ENCODE data around the gene AOC3.
"Not testable (repeated sequence)": the region's sequence is repeated elsewhere in the genome, so short reads cannot be mapped to it uniquely, and the experiment has no call there.

The AOC3 gene

GRCh38 chr17:42878123-42878880 lies 27.3 kb downstream of the AOC3 start:
- Mint-ChIP-seq H3K27ac (ENCODE audit: low read depth) (no peak overlapping the region), H3K4me1 (no peaks in the 10 kb centered on the region), H3K27me3 (peaks cover 51% of the 10 kb centered on the region), H3K4me3 (no peak overlapping the region), H3K36me3 (ENCODE audit: insufficient read depth) (no peaks in the 10 kb centered on the region), H3K9me3 (no peaks in the 10 kb centered on the region)
- DNase-seq (ENCODE audit: low spot score in 2 of 2) (no peak), ATAC-seq (replicated peaks; ENCODE audit: extremely low read depth, poor library complexity, severe bottlenecking) (no peak)

GRCh38 chr17:42878924-42879595 lies 28.1 kb downstream of the AOC3 start:
- Mint-ChIP-seq H3K27ac (ENCODE audit: low read depth) (no peak overlapping the region), H3K9me3 (no peaks in the 10 kb centered on the region), H3K36me3 (ENCODE audit: insufficient read depth) (no peaks in the 10 kb centered on the region), H3K27me3 (peaks cover 47% of the 10 kb centered on the region), H3K4me3 (no peak overlapping the region), H3K4me1 (no peaks in the 10 kb centered on the region)
- DNase-seq (ENCODE audit: low spot score in 2 of 2): no peak
- no peak for ATAC-seq (replicated peaks; ENCODE audit: extremely low read depth, poor library complexity, severe bottlenecking)

DNA sequence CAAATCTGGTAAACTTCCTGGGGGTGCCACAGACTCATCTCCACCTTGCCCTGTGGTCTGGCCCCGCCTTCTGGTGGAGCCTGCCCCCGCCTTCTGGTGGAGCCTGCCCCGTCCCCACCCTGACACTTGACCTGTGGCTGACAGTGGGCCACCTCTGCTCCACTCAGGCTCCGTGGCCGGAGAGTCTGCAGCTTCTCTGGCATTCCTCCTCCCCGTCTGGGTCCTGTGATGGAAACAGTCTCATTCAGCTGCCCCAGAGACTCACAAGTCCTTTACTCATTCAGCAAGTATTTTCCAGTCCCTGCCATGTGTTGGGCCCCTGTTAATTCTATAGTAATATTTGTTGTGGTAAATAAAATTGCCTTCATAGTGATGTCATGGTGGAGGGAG lies 28.6 kb downstream of the AOC3 start:
- Mint-ChIP-seq H3K27me3 (peaks cover 41% of the 10 kb centered on the region), H3K9me3 (no peaks in the 10 kb centered on the region), H3K36me3 (ENCODE audit: insufficient read depth) (no peaks in the 10 kb centered on the region), H3K4me3 (no peak overlapping the region), H3K27ac (ENCODE audit: low read depth) (no peak overlapping the region), H3K4me1 (no peaks in the 10 kb centered on the region)
- no peak for DNase-seq (ENCODE audit: low spot score in 2 of 2)
- ATAC-seq (replicated peaks; ENCODE audit: extremely low read depth, poor library complexity, severe bottlenecking): no peak

DNA sequence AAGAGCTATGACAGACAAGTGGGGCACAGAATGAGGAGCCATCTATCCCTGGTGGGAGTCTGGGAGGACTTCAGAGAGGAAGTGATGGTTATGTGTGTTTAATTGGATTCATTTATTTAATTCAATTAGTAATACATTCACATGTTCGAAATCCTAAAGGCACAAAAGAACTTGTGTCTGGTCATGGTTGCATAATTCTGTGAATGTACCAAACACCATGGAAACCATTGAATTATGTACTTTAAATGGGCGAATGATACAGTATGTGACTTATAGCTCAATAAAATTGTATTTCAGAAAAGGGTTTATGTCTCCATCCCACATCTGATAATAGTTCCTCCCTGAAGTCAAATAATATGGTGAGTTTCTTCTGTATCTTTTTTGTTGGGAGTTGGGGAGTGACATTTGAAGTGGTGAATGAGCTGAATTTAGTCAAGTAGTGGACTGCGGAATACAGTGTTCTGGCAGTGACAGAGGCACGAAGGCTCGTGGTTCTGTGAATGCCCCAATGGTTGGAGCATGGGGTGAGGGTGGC lies 29.8 kb downstream of the AOC3 start:
- peaks cover 40% of the 10 kb centered on the region for H3K27me3 Mint-ChIP-seq
- no peaks in the 10 kb centered on the region for H3K9me3 Mint-ChIP-seq
- no peak overlapping the region for H3K4me3 Mint-ChIP-seq
- H3K4me1 Mint-ChIP-seq: no peaks in the 10 kb centered on the region
- ATAC-seq (replicated peaks; ENCODE audit: extremely low read depth, poor library complexity, severe bottlenecking): no peak
- no peak overlapping the region for H3K27ac Mint-ChIP-seq (ENCODE audit: low read depth)
- DNase-seq (ENCODE audit: low spot score in 2 of 2): no peak
- H3K36me3 Mint-ChIP-seq (ENCODE audit: insufficient read depth): no peaks in the 10 kb centered on the region

GRCh38 chr17:42881706-42882105 lies 30.7 kb downstream of the AOC3 start:
- H3K9me3 Mint-ChIP-seq; DNase-seq (ENCODE audit: low spot score in 2 of 2); H3K4me1 Mint-ChIP-seq; H3K4me3 Mint-ChIP-seq; H3K36me3 Mint-ChIP-seq (ENCODE audit: insufficient read depth); ATAC-seq (replicated peaks; ENCODE audit: extremely low read depth, poor library complexity, severe bottlenecking); H3K27ac Mint-ChIP-seq (ENCODE audit: low read depth): not testable (repeated sequence)
- H3K27me3 Mint-ChIP-seq: peaks cover 40% of the 10 kb centered on the region

DNA sequence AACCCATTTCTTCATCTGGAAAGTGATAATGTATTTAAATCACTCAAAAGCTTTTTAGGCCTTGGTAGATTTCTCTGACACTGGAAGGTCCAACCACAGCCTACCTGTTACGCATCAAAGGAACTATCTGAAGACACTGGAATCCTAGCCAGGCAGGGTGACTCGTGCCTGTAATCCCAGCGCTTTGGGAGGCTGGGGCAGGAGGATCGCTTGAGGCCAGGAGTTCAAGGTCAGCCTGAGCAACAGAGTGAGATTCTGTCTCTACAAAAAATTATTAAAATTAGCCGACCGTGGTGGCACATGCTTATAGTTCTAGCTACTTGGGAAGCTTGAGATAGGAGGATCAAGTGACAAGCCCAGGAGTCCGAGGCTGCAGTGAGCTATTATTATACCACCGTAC lies 31.2 kb downstream of the AOC3 start:
- no peaks in the 10 kb centered on the region for H3K36me3 Mint-ChIP-seq (ENCODE audit: insufficient read depth)
- DNase-seq (ENCODE audit: low spot score in 2 of 2) (no peak), ATAC-seq (replicated peaks; ENCODE audit: extremely low read depth, poor library complexity, severe bottlenecking) (no peak)
- no peak overlapping the region for H3K27ac Mint-ChIP-seq (ENCODE audit: low read depth)
- H3K4me1 Mint-ChIP-seq: no peaks in the 10 kb centered on the region
- no peaks in the 10 kb centered on the region for H3K9me3 Mint-ChIP-seq
- H3K27me3 Mint-ChIP-seq: peaks cover 40% of the 10 kb centered on the region
- no peak overlapping the region for H3K4me3 Mint-ChIP-seq

DNA sequence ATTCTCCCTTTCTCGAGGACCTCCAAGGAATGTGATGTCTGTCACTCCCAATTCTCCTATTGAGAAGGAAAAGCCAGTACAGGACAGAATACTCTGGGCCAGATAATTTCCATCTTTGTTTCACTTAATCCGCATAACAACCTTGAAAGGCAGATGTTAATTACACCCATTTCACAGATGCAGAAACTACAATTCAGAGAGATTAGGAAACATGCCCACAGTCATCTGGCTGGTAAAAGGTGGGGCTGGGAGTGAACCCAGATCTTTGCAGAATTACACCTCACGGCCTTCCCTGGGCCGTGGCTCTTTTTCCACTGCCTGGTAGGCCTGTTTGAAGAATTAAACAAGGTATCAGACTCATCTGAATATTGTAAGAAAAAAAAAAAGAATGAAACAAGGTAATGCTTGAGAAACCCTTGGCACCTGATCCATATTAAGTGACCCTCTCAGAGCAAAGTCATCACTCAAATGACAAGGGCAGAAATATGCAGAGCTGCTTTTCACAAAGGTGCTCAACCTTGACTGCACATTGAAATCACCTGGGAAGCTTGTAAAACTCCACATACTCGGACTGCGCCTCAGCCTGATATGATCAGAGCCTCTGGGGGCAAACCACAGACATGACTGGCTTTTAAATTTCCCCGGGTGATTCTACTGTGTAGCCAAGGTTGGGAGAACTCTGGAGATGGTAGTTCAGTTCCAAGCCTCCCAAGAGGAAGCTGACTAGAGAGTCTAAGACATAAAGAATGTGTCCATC lies 33.0 kb downstream of the AOC3 start:
- Mint-ChIP-seq H3K27ac (ENCODE audit: low read depth) (no peak overlapping the region), H3K9me3 (no peaks in the 10 kb centered on the region), H3K27me3 (peaks cover 25% of the 10 kb centered on the region), H3K36me3 (ENCODE audit: insufficient read depth) (no peaks in the 10 kb centered on the region), H3K4me3 (no peak overlapping the region), H3K4me1 (no peaks in the 10 kb centered on the region)
- DNase-seq (ENCODE audit: low spot score in 2 of 2) (no peak), ATAC-seq (replicated peaks; ENCODE audit: extremely low read depth, poor library complexity, severe bottlenecking) (no peak)

DNA sequence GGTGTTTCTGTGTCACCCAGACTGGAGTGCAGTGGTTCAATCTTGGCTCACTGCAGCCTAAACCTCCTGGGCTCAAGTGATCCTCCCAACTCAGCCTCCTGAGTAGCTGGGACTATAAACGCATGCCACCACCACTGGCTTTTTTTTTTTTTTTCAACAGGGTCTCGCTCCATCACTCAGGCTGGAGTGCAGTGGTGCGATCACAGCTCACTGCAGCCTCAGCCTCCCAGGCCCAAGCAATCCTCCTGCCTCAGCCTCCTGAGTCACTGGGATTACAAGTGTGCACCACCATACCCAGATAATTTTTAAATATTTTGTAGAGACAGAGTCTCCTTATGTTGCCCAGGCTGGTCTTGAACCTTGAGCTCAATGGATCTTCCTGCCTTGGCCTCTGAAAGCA lies 34.8 kb downstream of the AOC3 start:
- H3K4me1 Mint-ChIP-seq; ATAC-seq (replicated peaks; ENCODE audit: extremely low read depth, poor library complexity, severe bottlenecking); H3K27ac Mint-ChIP-seq (ENCODE audit: low read depth); H3K4me3 Mint-ChIP-seq; H3K36me3 Mint-ChIP-seq (ENCODE audit: insufficient read depth); H3K9me3 Mint-ChIP-seq; DNase-seq (ENCODE audit: low spot score in 2 of 2): not testable (repeated sequence)
- H3K27me3 Mint-ChIP-seq: peaks cover 23% of the 10 kb centered on the region

- H3K4me3 Mint-ChIP-seq: no peak overlapping the region
- peaks cover 23% of the 10 kb centered on the region for H3K27me3 Mint-ChIP-seq
- ATAC-seq (replicated peaks; ENCODE audit: extremely low read depth, poor library complexity, severe bottlenecking): no peak
- no peaks in the 10 kb centered on the region for H3K9me3 Mint-ChIP-seq
- H3K27ac Mint-ChIP-seq (ENCODE audit: low read depth): no peak overlapping the region
- H3K4me1 Mint-ChIP-seq: no peaks in the 10 kb centered on the region
- no peaks in the 10 kb centered on the region for H3K36me3 Mint-ChIP-seq (ENCODE audit: insufficient read depth)
- no peak for DNase-seq (ENCODE audit: low spot score in 2 of 2)
Measured at GRCh38 chr17:42886283-42887176, 35.5 kb downstream of the AOC3 start.

- ATAC-seq (replicated peaks; ENCODE audit: extremely low read depth, poor library complexity, severe bottlenecking) (no peak), DNase-seq (ENCODE audit: low spot score in 2 of 2) (no peak)
- no peak overlapping the region for H3K27ac Mint-ChIP-seq (ENCODE audit: low read depth)
- H3K27me3 Mint-ChIP-seq: peaks cover 37% of the 10 kb centered on the region
- H3K4me1 Mint-ChIP-seq: no peaks in the 10 kb centered on the region
- H3K9me3 Mint-ChIP-seq: no peaks in the 10 kb centered on the region
- H3K36me3 Mint-ChIP-seq (ENCODE audit: insufficient read depth): no peaks in the 10 kb centered on the region
- H3K4me3 Mint-ChIP-seq: no peak overlapping the region
Measured at GRCh38 chr17:42889809-42890208, 38.8 kb downstream of the AOC3 start.

- Mint-ChIP-seq H3K27ac (ENCODE audit: low read depth) (no peak overlapping the region), H3K9me3 (no peaks in the 10 kb centered on the region), H3K4me1 (no peaks in the 10 kb centered on the region), H3K27me3 (peaks cover 34% of the 10 kb centered on the region), H3K4me3 (no peak overlapping the region), H3K36me3 (ENCODE audit: insufficient read depth) (peaks cover 1% of the 10 kb centered on the region)
- no peak for DNase-seq (ENCODE audit: low spot score in 2 of 2)
- ATAC-seq (replicated peaks; ENCODE audit: extremely low read depth, poor library complexity, severe bottlenecking): no peak
Measured at GRCh38 chr17:42891539-42892152, 40.6 kb downstream of the AOC3 start.

GRCh38 chr17:42893359-42893758 lies 42.4 kb downstream of the AOC3 start:
- no peak for ATAC-seq (replicated peaks; ENCODE audit: extremely low read depth, poor library complexity, severe bottlenecking)
- no peaks in the 10 kb centered on the region for H3K4me1 Mint-ChIP-seq
- peaks cover 34% of the 10 kb centered on the region for H3K27me3 Mint-ChIP-seq
- DNase-seq (ENCODE audit: low spot score in 2 of 2): no peak
- no peaks in the 10 kb centered on the region for H3K9me3 Mint-ChIP-seq
- no peak overlapping the region for H3K4me3 Mint-ChIP-seq
- H3K27ac Mint-ChIP-seq (ENCODE audit: low read depth): no peak overlapping the region
- peaks cover 1% of the 10 kb centered on the region for H3K36me3 Mint-ChIP-seq (ENCODE audit: insufficient read depth)
